ENCODE data around the gene RBM33.

Gene RBM33

GRCh38 chr7:155731871-155732270 lies 87.4 kb downstream of the RBM33 start:
- DNase-seq = no peak

GRCh38 chr7:155732286-155732685 lies 87.8 kb downstream of the RBM33 start:
- no peak for DNase-seq

GRCh38 chr7:155733582-155734444 lies 89.4 kb downstream of the RBM33 start:
- DNase-seq = no peak

- no peak for DNase-seq
These were observed 90.0 kb downstream of the RBM33 start for GRCh38 chr7:155734445-155734809.

GRCh38 chr7:155735442-155736115 lies 91.1 kb downstream of the RBM33 start:
- no peak for DNase-seq

GRCh38 chr7:155737590-155737989 lies 93.1 kb downstream of the RBM33 start:
- DNase-seq = no peak

- DNase-seq = no peak
These were observed 93.6 kb downstream of the RBM33 start for GRCh38 chr7:155738104-155738503.

GRCh38 chr7:155738652-155739537 lies 94.4 kb downstream of the RBM33 start:
- DNase-seq = peak; percentile 29

- no peak for DNase-seq
These were observed 95.2 kb downstream of the RBM33 start for GRCh38 chr7:155739538-155740143.

- DNase-seq = no peak
These were observed 96.6 kb downstream of the RBM33 start for GRCh38 chr7:155741082-155741481.

GRCh38 chr7:155741805-155742204 lies 97.3 kb downstream of the RBM33 start:
- DNase-seq = no peak

GRCh38 chr7:155743177-155743576 lies 98.7 kb downstream of the RBM33 start:
- DNase-seq = no peak

GRCh38 chr7:155744971-155745683 lies 100.7 kb downstream of the RBM33 start:
- no peak for DNase-seq

- no peak for DNase-seq
These were observed 101.3 kb downstream of the RBM33 start for GRCh38 chr7:155745737-155746136.

GRCh38 chr7:155746188-155746587 lies 101.7 kb downstream of the RBM33 start:
- DNase-seq = no peak

- no peak for DNase-seq
These were observed 102.7 kb downstream of the RBM33 start for GRCh38 chr7:155747209-155747608.

GRCh38 chr7:155749578-155749977 lies 105.1 kb downstream of the RBM33 start:
- no peak for DNase-seq

GRCh38 chr7:155750255-155751125 lies 106.0 kb downstream of the RBM33 start:
- DNase-seq = no peak

GRCh38 chr7:155751409-155751808 lies 106.9 kb downstream of the RBM33 start:
- DNase-seq = no peak

- no peak for DNase-seq
These were observed 108.4 kb downstream of the RBM33 start for GRCh38 chr7:155752756-155753445.
